Trophoblast cell (in vitro differentiated cells and primary cell): ENCODE measurements around the gene GIGYF2.

Experiments used
- DNase-seq, 2 donors: peaks; one replicate each; pipeline ENCODE4 v3.0.0-alpha.2; 2016
- H2AFZ ChIP-seq: 2 replicates; pipeline ENCODE4 v1.6.1; 2013; ENCODE audit warnings: low read length, moderate library complexity, mild to moderate bottlenecking; ENCODE audit not compliant: insufficient read depth, poor library complexity
- H2AK5ac ChIP-seq: 2 replicates; pipeline ENCODE4 v1.6.1; 2013; ENCODE audit warnings: mild to moderate bottlenecking, low read length
- H2BK120ac ChIP-seq: 2 replicates; pipeline ENCODE4 v1.6.1; 2013; ENCODE audit warnings: low read length, mild to moderate bottlenecking, moderate library complexity; ENCODE audit not compliant: insufficient read depth, poor library complexity
- H2BK12ac ChIP-seq: 2 replicates; pipeline ENCODE4 v1.6.1; 2013; ENCODE audit warnings: mild to moderate bottlenecking, low read length, moderate library complexity
- H2BK5ac ChIP-seq: 2 replicates; pipeline ENCODE4 v1.6.1; 2013; ENCODE audit warnings: low read length, low read depth, moderate library complexity, mild to moderate bottlenecking; ENCODE audit not compliant: poor library complexity
- H3K14ac ChIP-seq: 2 replicates; pipeline ENCODE4 v1.6.1; 2013; ENCODE audit warnings: mild to moderate bottlenecking, low read length
- H3K18ac ChIP-seq: 2 replicates; pipeline ENCODE4 v1.6.1; 2013; ENCODE audit warnings: mild to moderate bottlenecking, low read length
- H3K23ac ChIP-seq: 2 replicates; pipeline ENCODE4 v1.6.1; 2013; ENCODE audit warnings: low read length
- H3K27ac ChIP-seq: 2 replicates; pipeline ENCODE4 v1.5.1; 2013; ENCODE audit warnings: low read depth, mild to moderate bottlenecking, inconsistent platforms, low read length, moderate library complexity
- H3K27me3 ChIP-seq: 2 replicates; pipeline ENCODE4 v1.6.1; 2013; ENCODE audit warnings: inconsistent platforms, mild to moderate bottlenecking, low read length, moderate library complexity; ENCODE audit not compliant: insufficient read depth
- H3K36me3 ChIP-seq, 2 experiments: 1 replicate in 1 of 2; 2 replicates in 1 of 2; pipeline ENCODE4 v1.6.1; 2013; ENCODE audit warnings: low read length in 2 of 2, mild to moderate bottlenecking in 2 of 2, moderate library complexity in 1 of 2; ENCODE audit not compliant: insufficient read depth in 2 of 2, control insufficient read depth in 1 of 2
- H3K4ac ChIP-seq: 2 replicates; pipeline ENCODE4 v1.6.1; 2013; ENCODE audit warnings: low read depth, mild to moderate bottlenecking, low read length, moderate library complexity
- H3K4me1 ChIP-seq, 2 experiments: 1 replicate in 1 of 2; 2 replicates in 1 of 2; pipeline ENCODE4 v1.6.1; 2013; ENCODE audit warnings: low read length in 2 of 2, mild to moderate bottlenecking in 2 of 2, moderate library complexity in 1 of 2; ENCODE audit not compliant: insufficient read depth in 2 of 2, control insufficient read depth in 1 of 2
- H3K4me2 ChIP-seq: 2 replicates; pipeline ENCODE4 v1.6.1; 2013; ENCODE audit warnings: inconsistent platforms, mild to moderate bottlenecking, low read length, moderate library complexity
- H3K4me3 ChIP-seq: 2 replicates; pipeline ENCODE4 v1.5.1; 2013; ENCODE audit warnings: mild to moderate bottlenecking, low read depth, low read length, inconsistent platforms
- H3K79me1 ChIP-seq: one replicate; pipeline ENCODE4 v1.6.1; 2013; ENCODE audit warnings: low read length
- H3K79me2 ChIP-seq: 2 replicates; pipeline ENCODE4 v1.6.1; 2013; ENCODE audit warnings: low read length, mild to moderate bottlenecking; ENCODE audit not compliant: control insufficient read depth, insufficient read depth, poor library complexity
- H3K9ac ChIP-seq: 2 replicates; pipeline ENCODE4 v1.6.1; 2013; ENCODE audit warnings: mild to moderate bottlenecking, low read length
- H3K9me3 ChIP-seq: 2 replicates; pipeline ENCODE4 v1.6.1; 2013; ENCODE audit warnings: low read depth, mild to moderate bottlenecking, control low read depth, inconsistent platforms, low read length; ENCODE audit not compliant: insufficient read depth
- H4K12ac ChIP-seq: 2 replicates; pipeline ENCODE4 v1.6.1; 2013; ENCODE audit warnings: low read depth, mild to moderate bottlenecking, low read length, moderate library complexity
- H4K8ac ChIP-seq: 2 replicates; pipeline ENCODE4 v1.6.1; 2013; ENCODE audit warnings: low read depth, mild to moderate bottlenecking, low read length, moderate library complexity
- H4K91ac ChIP-seq: one replicate; pipeline ENCODE4 v1.6.1; 2013; ENCODE audit warnings: low read depth, mild to moderate bottlenecking, low read length, moderate library complexity
- WGBS: extraction: QIAGEN DNeasy Blood & Tissue Kit; methylation state at CpG from one replicate; pipeline ENCODE4 v1.1.7; 2013; ENCODE audit warnings: missing lambda C conversion rate; ENCODE audit not compliant: insufficient read length, insufficient coverage; ENCODE audit errors: extremely low coverage; 5-methylcytosine and 5-hydroxymethylcytosine counted together

The GIGYF2 gene

GRCh38 chr2:232779465-232779864, 82.3 kb downstream of the GIGYF2 start:
- H2BK120ac ChIP-seq: no peak overlapping the region
- H3K27ac ChIP-seq: no peak overlapping the region
- no peak overlapping the region for H2BK5ac ChIP-seq
- H2BK12ac ChIP-seq: no peak overlapping the region
- H3K27me3 ChIP-seq: no peaks in the 10 kb centered on the region
- no peak overlapping the region for H3K4me2 ChIP-seq
- peaks cover 0 to 2% of the 10 kb centered on the region in 2 experiments for H3K4me1 ChIP-seq
- H3K23ac ChIP-seq: no peak overlapping the region
- H3K4me3 ChIP-seq: no peak overlapping the region
- H3K79me1 ChIP-seq: no peaks in the 10 kb centered on the region
- H3K4ac ChIP-seq: no peak overlapping the region
- no peak overlapping the region for H3K14ac ChIP-seq
- no peak overlapping the region for H2AK5ac ChIP-seq
- H4K12ac ChIP-seq: no peak overlapping the region
- DNase-seq: peak; percentile 81 to 84
- H2AFZ ChIP-seq: no peak overlapping the region
- no peak overlapping the region for H3K9ac ChIP-seq
- no peak overlapping the region for H4K8ac ChIP-seq
- no peak overlapping the region for H3K18ac ChIP-seq
- no peaks in the 10 kb centered on the region for H3K79me2 ChIP-seq
- WGBS: no CpG with 5 or more reads among the region's 3 CpGs
- H3K9me3 ChIP-seq: no peaks in the 10 kb centered on the region
- no peak overlapping the region for H4K91ac ChIP-seq
- H3K36me3 ChIP-seq: peaks cover 0 to 3% of the 10 kb centered on the region in 2 experiments

- DNase-seq: no peak
- Histone ChIP-seq H3K9me3 (no peaks in the 10 kb centered on the region), H3K23ac (no peak overlapping the region), H3K79me1 (no peaks in the 10 kb centered on the region), H3K14ac (no peak overlapping the region), H3K79me2 (no peaks in the 10 kb centered on the region), H4K91ac (no peak overlapping the region), H3K9ac (no peak overlapping the region), H3K27ac (no peak overlapping the region), H3K27me3 (no peaks in the 10 kb centered on the region), H3K36me3 (peaks cover 0 to 3% of the 10 kb centered on the region in 2 experiments), H3K4me1 (peaks cover 0 to 2% of the 10 kb centered on the region in 2 experiments), H4K12ac (no peak overlapping the region), H4K8ac (no peak overlapping the region), H3K4me3 (no peak overlapping the region), H2BK12ac (no peak overlapping the region), H2AFZ (no peak overlapping the region), H2BK120ac (no peak overlapping the region), H3K18ac (no peak overlapping the region), H2BK5ac (no peak overlapping the region), H2AK5ac (no peak overlapping the region), H3K4ac (no peak overlapping the region), H3K4me2 (no peak overlapping the region)
- no CpG with 5 or more reads among the region's 1 CpG for WGBS
Measured at GRCh38 chr2:232779934-232780333, 82.8 kb downstream of the GIGYF2 start.

DNA sequence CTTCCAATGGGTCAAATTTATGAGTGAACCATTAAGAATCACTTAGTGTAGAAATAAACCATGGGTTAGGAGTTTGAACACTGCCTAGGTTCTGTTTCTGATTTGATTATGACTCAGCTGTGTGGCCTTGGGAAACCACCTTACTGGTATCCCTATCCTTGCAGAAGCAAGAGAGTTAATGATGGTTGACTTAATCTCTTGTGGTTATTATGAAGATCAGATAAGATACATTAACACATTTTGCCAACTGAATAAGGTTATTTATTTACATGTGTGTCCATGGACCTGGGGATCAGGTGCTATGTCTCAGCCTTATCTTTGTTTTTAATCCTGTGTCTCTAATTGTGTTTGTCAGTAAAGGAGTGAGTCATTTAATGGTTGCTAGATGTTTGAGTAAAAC, 84.6 kb downstream of the GIGYF2 start:
- DNase-seq: peak in 1 of 2 donors; percentile 21

GRCh38 chr2:232783278-232783677, 86.1 kb downstream of the GIGYF2 start:
- Histone ChIP-seq H2BK5ac (no peak overlapping the region), H3K36me3 (peaks cover 5 to 6% of the 10 kb centered on the region in 2 experiments), H2BK120ac (no peak overlapping the region), H3K14ac (no peak overlapping the region), H3K9me3 (no peaks in the 10 kb centered on the region), H3K9ac (no peak overlapping the region), H3K4me2 (no peak overlapping the region), H3K4ac (no peak overlapping the region), H3K4me3 (no peak overlapping the region), H3K23ac (no peak overlapping the region), H4K8ac (no peak overlapping the region), H3K4me1 (no peaks in the 10 kb centered on the region), H4K12ac (no peak overlapping the region), H2BK12ac (no peak overlapping the region), H2AFZ (no peak overlapping the region), H3K27ac (no peak overlapping the region), H3K79me2 (no peaks in the 10 kb centered on the region), H4K91ac (no peak overlapping the region), H3K79me1 (no peaks in the 10 kb centered on the region), H2AK5ac (no peak overlapping the region), H3K18ac (no peak overlapping the region), H3K27me3 (no peaks in the 10 kb centered on the region)
- no peak for DNase-seq

More for the DNA sequence above, 84.6 kb downstream of the GIGYF2 start:
- Histone ChIP-seq H3K4me2 (no peak overlapping the region), H2AK5ac (no peak overlapping the region), H2AFZ (no peak overlapping the region), H3K23ac (no peak overlapping the region), H3K79me1 (no peaks in the 10 kb centered on the region), H3K9ac (no peak overlapping the region), H2BK12ac (no peak overlapping the region), H3K9me3 (no peaks in the 10 kb centered on the region), H2BK120ac (no peak overlapping the region), H4K91ac (no peak overlapping the region), H3K27me3 (no peaks in the 10 kb centered on the region), H3K36me3 (peaks cover 4 to 5% of the 10 kb centered on the region in 2 experiments), H3K14ac (no peak overlapping the region), H3K79me2 (no peaks in the 10 kb centered on the region), H4K12ac (no peak overlapping the region), H3K27ac (no peak overlapping the region), H3K4ac (no peak overlapping the region), H2BK5ac (no peak overlapping the region), H3K18ac (no peak overlapping the region), H4K8ac (no peak overlapping the region), H3K4me3 (no peak overlapping the region), H3K4me1 (peaks cover 0 to 2% of the 10 kb centered on the region in 2 experiments)
